ENCODE results near the gene PPP1R1A. TPM values are rescaled to one million over a fixed set of nuclear protein-coding genes. Genes with fewer than 3 reads are reported as not detected.

The PPP1R1A gene
- total RNA-seq, 2 donors from 2014 or later = 12.5 to 16.1 TPM

- Histone ChIP-seq H3K27me3 (ENCODE audit: control insufficient read depth, insufficient read depth, low read length, poor library complexity, severe bottlenecking) (peaks cover 7% of the 10 kb centered on the region), H3K27ac (ENCODE audit: low read depth, low read length) (no peak overlapping the region), H3K9me3 (ENCODE audit: control insufficient read depth, low read length) (no peaks in the 10 kb centered on the region), H3K4me1 (ENCODE audit: control insufficient read depth, insufficient read depth, low read length) (no peaks in the 10 kb centered on the region), H3K9ac (ENCODE audit: extremely low read depth, low read length, poor library complexity, severe bottlenecking) (no peak overlapping the region), H3K36me3 (ENCODE audit: control insufficient read depth, insufficient read depth, low read length) (no peaks in the 10 kb centered on the region), H3K4me3 (ENCODE audit: low read length) (no peak overlapping the region)
- Mint-ChIP-seq H3K27me3 (ENCODE audit: insufficient read depth) (peaks cover 31% of the 10 kb centered on the region), H3K27ac (no peak overlapping the region), H3K36me3 (ENCODE audit: low read depth) (no peaks in the 10 kb centered on the region), H3K9me3 (no peaks in the 10 kb centered on the region), H3K4me3 (no peak overlapping the region), H3K4me1 (peaks cover 4% of the 10 kb centered on the region)
- TF ChIP-seq CTCF (conservative IDR thresholded peaks at IDR 0.05) = peak; percentile 20
- DNase-seq = peak; percentile 53
- WGBS, 2 experiments (ENCODE audit: insufficient coverage in 1 of 2, insufficient read length in 1 of 2) = 57 to 72% methylated on average over 4 of the region's 4 CpGs
Measured at GRCh38 chr12:54601841-54602240, 13.4 kb upstream of the PPP1R1A start.

- H3K27ac Mint-ChIP-seq = no peak overlapping the region
Measured at GRCh38 chr12:54598970-54599369, 10.5 kb upstream of the PPP1R1A start.

GRCh38 chr12:54596526-54596946, 8.1 kb upstream of the PPP1R1A start:
- 49 to 63% methylated on average over 2 to 3 of the region's 3 CpGs for WGBS, 2 experiments (ENCODE audit: insufficient coverage in 1 of 2, insufficient read length in 1 of 2)
- no peak overlapping the region for H3K27ac Mint-ChIP-seq

More at GRCh38 chr12:54598970-54599369, 10.5 kb upstream of the PPP1R1A start:
- Histone ChIP-seq H3K27me3 (ENCODE audit: control insufficient read depth, insufficient read depth, low read length, poor library complexity, severe bottlenecking) (peaks cover 18% of the 10 kb centered on the region), H3K4me1 (ENCODE audit: control insufficient read depth, insufficient read depth, low read length) (peaks cover under 1% of the 10 kb centered on the region), H3K9ac (ENCODE audit: extremely low read depth, low read length, poor library complexity, severe bottlenecking) (no peak overlapping the region), H3K36me3 (ENCODE audit: control insufficient read depth, insufficient read depth, low read length) (no peaks in the 10 kb centered on the region), H3K9me3 (ENCODE audit: control insufficient read depth, low read length) (no peaks in the 10 kb centered on the region), H3K27ac (ENCODE audit: low read depth, low read length) (no peak overlapping the region), H3K4me3 (ENCODE audit: low read length) (no peak overlapping the region)
- 92 to 94% methylated on average over 5 of the region's 5 CpGs for WGBS, 2 experiments (ENCODE audit: insufficient coverage in 1 of 2, insufficient read length in 1 of 2)
- Mint-ChIP-seq H3K36me3 (ENCODE audit: low read depth) (no peaks in the 10 kb centered on the region), H3K9me3 (no peaks in the 10 kb centered on the region), H3K4me3 (no peak overlapping the region), H3K27me3 (ENCODE audit: insufficient read depth) (peaks cover 53% of the 10 kb centered on the region), H3K4me1 (peaks cover 5% of the 10 kb centered on the region)
- DNase-seq = peak; percentile 38
- TF ChIP-seq CTCF (conservative IDR thresholded peaks at IDR 0.05) = no peak

More at GRCh38 chr12:54596526-54596946, 8.1 kb upstream of the PPP1R1A start:
- no peaks in the 10 kb centered on the region for H3K36me3 ChIP-seq (ENCODE audit: control insufficient read depth, insufficient read depth, low read length)
- TF ChIP-seq CTCF (conservative IDR thresholded peaks at IDR 0.05) = peak; percentile 92
- Mint-ChIP-seq H3K4me3 (no peak overlapping the region), H3K4me1 (peaks cover 18% of the 10 kb centered on the region), H3K27me3 (ENCODE audit: insufficient read depth) (peaks cover 62% of the 10 kb centered on the region), H3K9me3 (no peaks in the 10 kb centered on the region), H3K36me3 (ENCODE audit: low read depth) (no peaks in the 10 kb centered on the region)
- peaks cover 31% of the 10 kb centered on the region for H3K27me3 ChIP-seq (ENCODE audit: control insufficient read depth, insufficient read depth, low read length, poor library complexity, severe bottlenecking)
- peak; percentile 96 for DNase-seq
- H3K27ac ChIP-seq (ENCODE audit: low read depth, low read length) = no peak overlapping the region
- H3K4me1 ChIP-seq (ENCODE audit: control insufficient read depth, insufficient read depth, low read length) = peaks cover 8% of the 10 kb centered on the region
- no peak overlapping the region for H3K9ac ChIP-seq (ENCODE audit: extremely low read depth, low read length, poor library complexity, severe bottlenecking)
- H3K4me3 ChIP-seq (ENCODE audit: low read length) = no peak overlapping the region
- no peaks in the 10 kb centered on the region for H3K9me3 ChIP-seq (ENCODE audit: control insufficient read depth, low read length)
